GM18526 (cell line): Measurements from ENCODE around the gene PIK3AP1.

ENCODE experiments used
- POLR2A ChIP-seq: IDR thresholded peaks from 3 replicates; pipeline ENCODE4 v1.6.1; 2011; ENCODE audit not compliant: insufficient read length; ENCODE audit errors: extremely low read depth

Gene PIK3AP1

DNA sequence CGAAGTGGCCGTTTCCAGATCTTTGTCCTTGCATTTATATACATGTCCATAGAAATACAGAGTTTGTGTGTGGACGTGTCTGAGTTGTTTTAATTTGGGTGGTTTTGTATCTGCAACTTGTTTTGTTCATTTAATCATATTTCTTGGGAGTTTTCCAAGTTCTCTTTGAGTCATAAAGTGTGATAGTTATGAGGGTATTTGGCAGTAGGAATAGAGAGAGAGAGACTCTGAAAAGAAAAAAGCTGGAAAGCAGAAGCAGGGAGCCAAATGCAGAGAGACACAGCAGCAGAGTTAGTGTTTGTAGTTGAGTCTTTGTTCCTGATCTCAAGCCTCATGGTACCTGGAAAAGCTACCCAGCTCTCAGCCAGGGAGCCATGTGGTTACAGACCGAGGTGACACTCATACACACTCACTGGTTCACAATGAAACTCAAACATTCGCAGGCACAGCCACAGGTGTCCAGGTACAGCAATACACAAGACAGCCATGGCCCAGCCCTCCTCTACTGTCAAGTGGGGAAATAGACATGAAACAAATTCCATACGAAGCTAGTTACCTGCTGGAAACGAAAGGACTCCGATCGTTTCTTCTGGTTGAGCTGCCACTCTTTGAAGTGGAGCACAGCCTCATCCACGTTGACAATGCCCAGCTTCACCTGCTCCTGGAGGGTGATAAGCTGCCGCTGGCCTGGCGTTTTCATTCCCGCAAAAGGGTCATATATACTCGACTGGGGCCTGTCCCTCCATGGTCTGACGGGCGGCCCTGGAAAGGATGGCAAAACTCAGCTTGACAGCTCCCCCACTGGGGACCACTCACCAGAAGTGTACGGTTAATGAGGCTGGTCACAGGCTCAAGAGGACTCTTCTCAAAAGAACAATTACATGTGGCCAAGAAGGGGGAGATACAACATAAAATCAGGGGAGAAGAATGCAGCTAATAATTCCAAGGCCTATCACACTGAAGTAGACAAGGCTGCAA lies 100.2 kb downstream of the PIK3AP1 start:
- TF ChIP-seq POLR2A = no peak

DNA sequence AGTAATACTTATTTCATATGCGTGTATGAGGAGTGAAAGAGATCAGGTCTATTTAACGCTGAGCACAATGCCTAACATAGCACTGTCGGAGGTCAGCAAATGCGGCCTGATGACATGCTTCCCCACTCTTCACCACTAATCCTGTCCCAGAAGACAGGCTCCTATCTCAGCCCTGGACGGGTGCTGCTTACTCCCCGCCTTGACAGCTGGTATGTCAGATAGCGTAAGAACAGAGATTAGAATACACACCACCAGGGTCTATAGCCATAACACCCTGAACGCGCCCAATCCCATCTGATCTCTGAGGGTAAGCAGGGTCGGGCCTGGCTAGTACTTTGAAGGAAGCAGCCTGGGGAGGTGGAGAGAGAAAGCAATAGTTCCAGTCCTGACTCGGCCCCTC lies 101.2 kb downstream of the PIK3AP1 start:
- TF ChIP-seq POLR2A = no peak

DNA sequence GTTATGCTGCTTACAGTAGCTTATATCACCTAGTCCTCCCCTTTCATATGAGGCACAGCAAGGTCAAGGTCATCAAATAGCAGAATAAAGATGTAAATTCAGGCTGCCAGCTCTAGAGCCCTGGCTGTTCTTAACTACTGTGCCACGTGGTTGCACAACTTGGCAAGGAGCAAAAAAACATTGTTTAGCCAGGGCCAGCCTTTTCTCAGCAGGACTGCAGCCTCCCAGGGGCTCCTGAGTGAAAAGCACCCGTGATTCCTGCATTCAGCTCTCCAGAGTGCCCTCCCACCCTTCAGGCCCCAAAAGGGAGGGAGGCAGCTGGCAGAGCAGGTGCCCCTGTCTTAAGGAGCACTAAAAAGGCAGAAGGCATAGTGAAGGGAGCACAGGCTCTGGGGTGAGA lies 101.7 kb downstream of the PIK3AP1 start:
- TF ChIP-seq POLR2A = no peak

DNA sequence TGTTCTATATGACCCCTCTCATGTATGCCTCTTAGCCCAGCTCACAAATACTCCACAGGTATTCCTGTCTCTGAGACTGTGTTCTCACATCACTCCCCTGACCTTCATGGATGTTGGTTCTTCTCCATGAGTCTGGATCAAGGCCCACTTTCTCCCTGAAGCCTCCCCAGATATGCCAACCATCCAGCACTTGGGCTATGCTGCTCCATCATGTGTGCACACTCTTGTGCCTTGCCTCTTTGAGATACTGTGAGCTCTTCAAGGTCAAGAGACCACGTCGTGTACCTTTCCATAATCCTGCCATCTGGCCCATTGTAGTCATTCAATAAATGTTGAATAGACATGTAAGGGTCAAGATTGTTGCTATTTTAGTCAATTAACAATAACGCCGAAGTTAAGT lies 103.4 kb downstream of the PIK3AP1 start:
- TF ChIP-seq POLR2A = no peak

DNA sequence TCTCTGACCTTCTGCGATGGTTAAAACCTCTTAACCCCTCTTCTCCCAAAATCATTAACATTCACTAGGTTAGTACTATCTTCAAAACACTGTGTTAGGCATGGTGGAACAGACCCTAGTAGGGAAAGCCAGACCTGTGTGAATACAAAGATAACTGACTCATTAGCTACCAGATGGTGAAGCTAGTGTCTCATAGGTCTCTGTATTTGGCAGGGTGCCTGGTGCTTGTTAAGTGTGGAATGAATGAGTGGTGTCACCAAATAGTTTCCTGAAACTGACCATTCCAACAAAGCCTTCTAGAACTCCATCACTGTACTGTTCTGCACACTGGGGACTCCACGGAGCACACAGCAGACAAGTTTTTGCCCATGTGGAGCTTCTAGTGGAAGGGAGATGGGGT lies 105.8 kb downstream of the PIK3AP1 start:
- TF ChIP-seq POLR2A = no peak

DNA sequence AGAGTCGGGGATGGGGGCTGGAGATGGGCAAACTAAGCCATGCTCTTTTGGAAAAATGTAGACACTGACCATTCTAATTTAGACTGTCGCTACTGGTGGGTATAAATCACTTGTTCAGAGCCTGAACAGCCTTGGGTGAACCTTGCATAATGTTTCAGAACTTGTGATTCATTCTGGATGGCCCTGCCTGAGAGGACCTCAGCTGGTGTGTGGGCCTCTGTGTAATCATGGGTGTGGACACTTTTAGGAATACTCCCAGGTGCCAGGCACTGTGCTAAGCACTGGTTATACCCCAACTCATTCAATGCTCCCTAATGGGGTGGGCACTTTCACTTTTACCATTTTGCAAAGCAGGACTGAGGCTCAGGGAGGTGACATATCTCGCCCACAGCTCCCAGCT lies 106.7 kb downstream of the PIK3AP1 start:
- TF ChIP-seq POLR2A = no peak

DNA sequence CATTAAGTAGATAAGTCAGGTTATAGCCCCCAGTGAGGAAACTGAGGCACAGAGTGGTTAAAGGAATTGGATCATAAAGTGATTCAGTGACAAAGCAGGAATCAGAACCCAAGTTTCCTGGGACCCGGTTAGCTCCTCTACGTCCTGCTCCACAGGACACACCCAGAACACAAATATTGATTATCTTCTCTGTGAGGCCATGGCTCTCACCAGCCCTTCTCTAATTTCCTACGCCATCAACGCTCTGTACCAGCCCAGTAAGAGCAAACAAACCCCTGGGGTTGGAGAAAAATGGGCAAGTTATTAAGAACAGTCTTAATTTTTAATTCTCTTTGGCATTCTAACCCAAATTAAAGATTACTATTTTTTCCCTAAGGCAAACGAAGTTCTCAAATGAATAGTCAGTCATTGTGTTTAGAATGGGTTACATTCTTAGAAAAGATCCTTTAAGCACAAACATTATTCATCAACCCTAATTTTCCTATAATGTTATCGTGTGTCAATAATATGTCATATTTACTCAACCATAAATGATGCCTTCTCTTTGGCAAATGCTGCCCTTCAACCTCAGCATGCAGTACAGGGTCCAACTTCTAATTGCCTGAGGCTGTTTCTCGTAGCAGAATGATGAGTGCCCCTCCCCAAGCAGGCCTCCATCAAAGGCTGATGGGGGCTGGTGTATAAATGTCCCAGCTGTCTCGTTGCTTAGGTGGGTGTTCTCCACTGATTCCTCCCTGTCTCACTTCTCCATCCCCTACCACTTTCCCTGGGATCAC lies 108.1 kb downstream of the PIK3AP1 start:
- no peak for TF ChIP-seq POLR2A

DNA sequence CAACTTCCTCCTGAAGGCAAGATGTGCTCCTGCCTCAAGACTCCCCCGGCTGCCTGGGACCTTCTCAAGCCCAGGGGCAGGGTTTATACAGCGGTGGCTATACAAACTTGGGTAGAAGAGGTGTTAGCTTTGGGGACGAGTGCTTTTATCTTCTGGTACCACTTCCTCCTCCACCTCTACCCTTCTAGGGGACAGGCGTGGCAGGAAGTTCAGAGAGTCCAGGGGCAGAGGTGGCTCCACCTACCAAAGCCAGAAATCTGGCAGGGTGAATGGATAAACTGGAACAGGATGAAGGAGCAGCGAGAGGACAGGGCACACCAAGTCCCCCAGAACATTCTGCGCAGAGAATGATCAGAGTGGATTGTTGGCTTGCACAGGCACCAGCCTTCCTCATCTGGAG lies 109.5 kb downstream of the PIK3AP1 start:
- no peak for TF ChIP-seq POLR2A

DNA sequence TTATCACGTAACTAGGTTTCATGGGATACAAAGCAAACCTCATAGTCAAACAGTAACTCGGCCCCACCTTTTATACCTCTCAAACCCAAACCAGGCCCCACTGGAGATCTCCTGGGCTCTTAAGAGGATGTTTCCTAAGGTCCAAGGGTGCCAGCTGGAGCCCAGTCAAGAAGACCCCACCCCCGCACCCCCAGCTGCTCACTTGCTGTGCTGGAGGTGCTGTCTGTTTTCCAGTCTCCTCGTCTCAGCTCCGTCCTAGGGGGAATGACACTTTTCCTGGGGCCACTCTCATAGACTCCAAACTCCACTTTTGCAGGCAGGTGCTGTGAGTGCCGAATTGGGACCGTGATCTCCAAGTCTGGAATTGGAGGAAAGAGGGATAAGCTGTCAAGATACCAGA lies 110.8 kb downstream of the PIK3AP1 start:
- no peak for TF ChIP-seq POLR2A

DNA sequence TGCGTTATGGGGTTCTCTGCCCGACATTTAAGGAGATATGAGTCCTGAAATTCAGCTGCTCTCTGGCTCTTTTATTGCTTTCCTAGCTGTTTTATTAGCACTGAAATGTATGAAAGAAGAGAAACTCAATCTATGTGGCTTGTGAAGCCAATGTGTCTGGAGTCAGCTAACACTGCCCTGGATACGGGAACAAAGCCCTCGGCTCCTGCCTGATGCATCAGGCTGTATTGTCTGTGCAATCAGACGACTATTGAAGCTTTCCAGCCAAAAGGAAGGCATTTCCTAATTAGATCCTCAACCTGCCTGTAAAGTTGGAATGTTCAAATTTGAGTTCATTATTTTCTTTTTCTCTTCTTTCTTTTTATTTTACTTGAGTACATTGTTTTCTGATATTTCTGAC lies 111.5 kb downstream of the PIK3AP1 start:
- TF ChIP-seq POLR2A = no peak

DNA sequence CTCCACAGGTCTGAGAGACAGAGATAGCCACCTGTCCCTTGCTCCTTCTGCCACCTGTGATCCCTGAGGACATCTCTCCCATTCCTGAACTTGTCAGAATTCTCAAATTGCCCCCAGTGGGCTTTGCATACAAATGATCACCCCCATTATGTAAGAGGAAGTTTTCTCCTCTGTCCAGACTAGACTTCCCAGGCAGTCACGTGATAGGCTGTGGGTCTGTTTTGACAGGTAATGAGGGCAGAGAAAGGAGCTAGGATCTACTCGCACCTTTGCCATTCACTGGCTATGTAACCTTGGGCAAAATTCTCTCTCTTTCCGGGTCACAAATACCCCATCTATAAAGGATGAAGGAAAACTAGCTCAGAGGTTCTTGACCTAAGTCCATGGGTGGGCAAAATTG lies 112.1 kb downstream of the PIK3AP1 start:
- no peak for TF ChIP-seq POLR2A

DNA sequence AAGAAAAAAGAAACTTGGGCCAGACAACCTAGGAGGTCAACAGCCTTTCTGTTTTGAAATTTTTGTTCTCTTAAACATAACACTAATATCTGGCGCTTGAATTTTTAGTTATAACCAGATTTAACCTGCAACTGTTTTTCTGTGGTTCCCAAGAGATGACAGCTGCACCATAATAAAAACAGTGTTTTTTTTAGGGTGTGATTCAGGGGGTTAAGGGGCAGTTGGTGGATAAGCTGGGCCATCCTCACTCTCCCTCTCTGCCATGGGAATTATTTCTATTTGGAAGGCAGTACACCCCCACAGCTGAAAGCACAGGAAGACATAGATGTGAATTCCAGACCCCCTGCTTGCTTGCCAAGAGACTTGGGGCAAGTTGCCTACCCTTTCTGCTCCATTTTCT lies 113.4 kb downstream of the PIK3AP1 start:
- no peak for TF ChIP-seq POLR2A

DNA sequence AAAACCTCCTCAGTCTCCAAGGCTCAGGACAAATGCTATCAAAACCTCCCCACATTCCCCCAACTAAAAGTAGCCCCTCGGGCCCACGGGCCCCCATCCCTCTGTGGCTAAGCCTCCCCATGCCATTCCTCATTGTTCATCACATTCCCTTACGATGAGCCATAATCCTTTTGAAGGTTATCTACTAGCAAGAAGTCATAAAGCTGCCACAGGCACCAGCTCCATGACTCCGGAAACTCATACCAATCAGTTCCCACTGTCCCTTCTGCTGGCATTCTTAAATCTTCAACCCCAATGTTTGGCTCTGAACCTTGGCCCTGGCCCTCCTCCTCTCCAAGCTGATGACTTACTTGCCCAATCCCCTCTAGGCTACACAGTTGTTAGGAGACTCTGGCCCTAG lies 114.1 kb downstream of the PIK3AP1 start:
- no peak for TF ChIP-seq POLR2A

DNA sequence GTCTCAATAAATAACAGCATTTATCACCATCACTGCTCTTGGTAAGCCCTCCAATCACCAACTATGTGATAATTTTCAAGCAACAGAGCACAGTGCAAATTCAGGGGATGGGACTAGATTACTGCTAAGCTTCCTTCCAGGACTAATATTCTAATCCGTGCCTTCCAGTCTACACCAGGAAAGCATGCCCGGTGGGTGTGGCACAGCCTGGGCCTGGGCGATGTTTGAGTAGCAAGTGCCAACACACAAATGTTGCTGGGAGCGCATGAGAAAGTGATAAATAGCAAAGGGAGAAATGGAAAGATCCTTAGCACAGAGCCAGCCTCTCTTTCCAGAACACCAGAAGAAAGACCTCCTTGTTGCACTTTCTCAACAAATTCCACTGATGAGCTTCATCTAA lies 120.0 kb downstream of the PIK3AP1 start:
- no peak for TF ChIP-seq POLR2A

DNA sequence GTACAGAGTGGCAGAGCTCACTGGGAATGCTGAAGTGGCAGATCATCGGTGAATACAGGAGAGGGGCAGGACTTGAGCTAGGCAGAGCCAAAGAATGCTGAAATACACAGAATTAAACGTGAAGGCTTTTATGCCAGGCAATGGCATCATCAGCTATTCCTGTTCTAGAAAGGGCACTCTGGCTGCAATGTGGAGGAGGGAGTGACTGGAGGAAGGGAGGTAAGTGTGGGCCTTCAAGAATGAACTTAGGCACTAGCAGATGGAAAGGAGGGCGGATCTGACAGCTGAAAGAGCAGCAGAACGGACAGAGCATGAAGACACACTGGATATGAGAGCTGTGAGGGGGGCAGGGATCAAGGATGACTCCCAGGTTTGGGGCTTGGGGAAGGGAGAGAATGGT lies 121.5 kb downstream of the PIK3AP1 start:
- TF ChIP-seq POLR2A = no peak
